ENCODE data around the gene PUSL1. TPM values are rescaled to one million over a fixed set of nuclear protein-coding genes. Genes with fewer than 3 reads are reported as not detected.
A peak's percentile ranks its signal among the peaks of the same experiment; 100 is the strongest.

The PUSL1 gene
- total RNA-seq, 1 experiment from 2014 or later: 132 TPM

DNA sequence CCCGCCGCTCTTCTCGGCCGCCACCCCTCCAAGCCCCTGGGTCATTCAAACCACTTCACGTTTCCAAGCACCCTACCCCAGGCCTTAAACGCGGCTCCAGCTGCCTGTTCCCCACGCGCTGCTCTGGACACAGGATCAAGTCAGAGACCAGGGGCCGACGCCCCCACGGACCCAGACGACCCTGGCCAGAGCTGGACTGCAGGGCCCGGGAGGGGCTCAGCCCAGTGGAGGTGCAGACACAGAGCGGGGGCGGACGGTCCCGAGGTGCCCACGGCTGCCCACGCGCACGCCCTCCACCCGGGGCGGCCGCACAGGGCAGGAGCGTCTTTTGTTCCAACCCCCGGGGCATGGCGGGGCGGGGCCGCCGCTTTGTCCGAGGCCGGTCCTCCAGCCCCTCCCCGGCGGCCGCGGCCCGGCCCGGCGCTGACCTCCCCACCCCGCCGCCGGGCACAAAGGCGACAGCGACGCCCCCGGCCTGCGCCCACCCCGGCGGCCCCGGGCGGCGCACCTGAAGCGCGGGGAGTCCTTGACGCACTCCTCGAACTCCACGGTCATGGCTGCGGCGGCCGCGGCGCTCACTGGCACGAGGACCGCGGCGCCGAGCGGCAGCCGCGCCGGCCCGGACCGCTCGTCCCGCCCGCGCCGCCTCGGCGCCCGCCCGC, 1.0 kb upstream of the PUSL1 start:
- TF ChIP-seq EZH2 (IDR thresholded peaks at IDR 0.05; ENCODE audit: low read length, unreplicated experiment) (no peak), EZH2phosphoT487 (IDR thresholded peaks at IDR 0.05; ENCODE audit: borderline replicate concordance, low read length) (no peak)
- TF ChIP-seq, protein P1, sequence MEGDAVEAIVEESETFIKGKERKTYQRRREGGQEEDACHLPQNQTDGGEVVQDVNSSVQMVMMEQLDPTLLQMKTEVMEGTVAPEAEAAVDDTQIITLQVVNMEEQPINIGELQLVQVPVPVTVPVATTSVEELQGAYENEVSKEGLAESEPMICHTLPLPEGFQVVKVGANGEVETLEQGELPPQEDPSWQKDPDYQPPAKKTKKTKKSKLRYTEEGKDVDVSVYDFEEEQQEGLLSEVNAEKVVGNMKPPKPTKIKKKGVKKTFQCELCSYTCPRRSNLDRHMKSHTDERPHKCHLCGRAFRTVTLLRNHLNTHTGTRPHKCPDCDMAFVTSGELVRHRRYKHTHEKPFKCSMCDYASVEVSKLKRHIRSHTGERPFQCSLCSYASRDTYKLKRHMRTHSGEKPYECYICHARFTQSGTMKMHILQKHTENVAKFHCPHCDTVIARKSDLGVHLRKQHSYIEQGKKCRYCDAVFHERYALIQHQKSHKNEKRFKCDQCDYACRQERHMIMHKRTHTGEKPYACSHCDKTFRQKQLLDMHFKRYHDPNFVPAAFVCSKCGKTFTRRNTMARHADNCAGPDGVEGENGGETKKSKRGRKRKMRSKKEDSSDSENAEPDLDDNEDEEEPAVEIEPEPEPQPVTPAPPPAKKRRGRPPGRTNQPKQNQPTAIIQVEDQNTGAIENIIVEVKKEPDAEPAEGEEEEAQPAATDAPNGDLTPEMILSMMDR (conservative IDR thresholded peaks at IDR 0.05; ENCODE audit: low read depth, low read length): no peak
- no peaks in the 10 kb centered on the region for H3K27me3 ChIP-seq (ENCODE audit: low read length)
- H4K20me1 ChIP-seq (ENCODE audit: low read length): peaks cover 11% of the 10 kb centered on the region
- peak overlapping the region; percentile 93 for H3K4me2 ChIP-seq (ENCODE audit: low read length)
- BruUV-seq (replicated peaks): no TSS peak
- ChIA-PET CTCF (no interaction called here), POLR2A (ENCODE audit: unreplicated experiment) (no interaction called here)
- ATAC-seq (peak; percentile 8), DNase-seq (peak; percentile 47)
- H2AFZ ChIP-seq (ENCODE audit: low read length): 0 out of 2 replicates have a peak overlapping the region, but pooled peaks have one; percentile 12
- no peaks in the 10 kb centered on the region for H3K9me3 ChIP-seq (ENCODE audit: low read length)
- peaks cover 33% of the 10 kb centered on the region for H3K4me1 ChIP-seq (ENCODE audit: insufficient read depth, low read length)
- no peaks in the 10 kb centered on the region for H3K9me2 ChIP-seq (replicated peaks; ENCODE audit: low read length)
- peaks cover 66% of the 10 kb centered on the region for H3K79me2 ChIP-seq (ENCODE audit: low read length)
- H3K9ac ChIP-seq (ENCODE audit: low read length): peak overlapping the region; percentile 77
- H3F3A ChIP-seq (ENCODE audit: low read length, unreplicated experiment): no peaks in the 10 kb centered on the region
- H3K27ac ChIP-seq (ENCODE audit: low read length): no peak overlapping the region
- peak overlapping the region; percentile 97 for H3K4me3 ChIP-seq (ENCODE audit: low read length)
- peaks cover 9% of the 10 kb centered on the region; the same call in 1 of the 2 replicates for H3K36me3 ChIP-seq (ENCODE audit: low read depth, low read length)
- intact Hi-C loops (cut with micrococcal nuclease): no loop called here

DNA sequence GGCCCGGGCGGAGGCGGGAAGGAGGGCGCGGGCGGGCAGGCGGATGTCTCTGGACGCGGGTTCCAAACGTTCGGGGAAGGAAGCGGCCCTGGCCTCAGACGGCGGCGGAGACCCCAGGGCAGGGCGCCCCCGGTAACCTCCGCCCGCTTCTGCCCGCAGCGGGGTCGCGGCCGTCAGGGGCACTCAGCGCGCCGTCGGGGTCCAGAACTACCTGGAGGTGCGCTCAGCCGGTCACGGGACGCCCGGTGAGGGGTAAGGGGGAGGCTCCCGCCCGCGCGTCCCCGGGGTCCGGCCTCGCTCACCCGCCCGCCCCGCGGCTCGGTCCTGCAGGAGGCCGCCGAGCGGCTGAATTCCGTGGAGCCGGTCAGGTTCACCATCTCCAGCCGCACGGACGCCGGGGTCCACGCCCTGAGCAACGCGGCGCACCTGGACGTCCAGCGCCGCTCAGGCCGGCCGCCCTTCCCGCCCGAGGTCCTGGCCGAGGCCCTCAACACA, 406 bp downstream of the PUSL1 start:
- ChIA-PET CTCF (no interaction called here), POLR2A (ENCODE audit: unreplicated experiment) (interaction anchor here (0.6 kb wide), 1 partner anchor 25 kb away, joined by 4 read pairs; no protein-coding TSS in a partner anchor)
- H3K9me3 ChIP-seq (ENCODE audit: low read length): no peaks in the 10 kb centered on the region
- H3K4me3 ChIP-seq (ENCODE audit: low read length): peak overlapping the region; percentile 96
- H4K20me1 ChIP-seq (ENCODE audit: low read length): peaks cover 11% of the 10 kb centered on the region
- H3K79me2 ChIP-seq (ENCODE audit: low read length): peaks cover 63% of the 10 kb centered on the region
- no peaks in the 10 kb centered on the region for H3K9me2 ChIP-seq (replicated peaks; ENCODE audit: low read length)
- peak overlapping the region; percentile 83 for H2AFZ ChIP-seq (ENCODE audit: low read length)
- peak overlapping the region; percentile 95 for H3K4me2 ChIP-seq (ENCODE audit: low read length)
- intact Hi-C loops (cut with micrococcal nuclease): loop anchor here (2.0 kb wide), 1 partner anchor 40 kb away; the partner anchor contains the start of gene DVL1
- no peak for TF ChIP-seq EZH2phosphoT487 (IDR thresholded peaks at IDR 0.05; ENCODE audit: borderline replicate concordance, low read length)
- no peak for TF ChIP-seq EZH2 (IDR thresholded peaks at IDR 0.05; ENCODE audit: low read length, unreplicated experiment)
- TF ChIP-seq, protein P1 (conservative IDR thresholded peaks at IDR 0.05; ENCODE audit: low read depth, low read length): no peak
- H3K27ac ChIP-seq (ENCODE audit: low read length): peak overlapping the region; percentile 60
- TSS peak; percentile 27 for BruUV-seq (replicated peaks)
- no peaks in the 10 kb centered on the region for H3K27me3 ChIP-seq (ENCODE audit: low read length)
- peak; percentile 2 for ATAC-seq
- H3F3A ChIP-seq (ENCODE audit: low read length, unreplicated experiment): no peaks in the 10 kb centered on the region
- peaks cover 22% of the 10 kb centered on the region; the same call in 1 of the 2 replicates for H3K36me3 ChIP-seq (ENCODE audit: low read depth, low read length)
- H3K9ac ChIP-seq (ENCODE audit: low read length): peak overlapping the region; percentile 93
- DNase-seq: no peak
- H3K4me1 ChIP-seq (ENCODE audit: insufficient read depth, low read length): peaks cover 33% of the 10 kb centered on the region

Measured in PC-3 (cell line).